Caco-2 (cell line): ENCODE data around the gene OPN1MW3. TPM values are rescaled to one million over a fixed set of nuclear protein-coding genes. Genes with fewer than 3 reads are reported as not detected.

Source experiments
- BruUV-seq: library from RNA; stranded (reverse); fragments of 400-500 nt; replicated peaks from 2 replicates; lab custom pipeline; 2021; lab: Mats Ljungman, UMichigan
- CTCF ChIA-PET: fragments of 300-600 bp; sonication (Branson Sonifier 250); formaldehyde crosslinking; loops from one replicate; lab custom pipeline; 2022; ENCODE audit warnings: antibody characterized with exemption; lab: Charles Lee
- POLR2A ChIA-PET: fragments of 300-600 bp; sonication (Branson Sonifier 250); formaldehyde crosslinking; loops from one replicate; lab custom pipeline; 2022; ENCODE audit warnings: antibody characterized with exemption; lab: Charles Lee
- DNase-seq, 2 experiments: peaks; one replicate each; pipeline versions ENCODE4 v3.0.0 to v3.0.0-alpha.2; 2020 to 2022
- H3K27me3 ChIP-seq: replicated peaks from 2 replicates; pipeline ENCODE4 v1.6.0; 2011; ENCODE audit warnings: low read length; ENCODE audit not compliant: control insufficient read depth, insufficient read depth
- H3K36me3 ChIP-seq: 2 replicates; pipeline ENCODE4 v1.5.1; 2011; ENCODE audit warnings: low read length; ENCODE audit not compliant: control insufficient read depth, insufficient read depth
- H3K4me1 ChIP-seq: fragments of 250-450 bp; sonication (Bioruptor Pico); 2 replicates; pipeline ENCODE4 v1.5.1; 2020; ENCODE audit warnings: mild to moderate bottlenecking
- H3K4me3 ChIP-seq: 2 replicates; pipeline ENCODE4 v1.5.1; 2011; ENCODE audit warnings: low read depth, mild to moderate bottlenecking, control low read depth, low read length
- H3K9me3 ChIP-seq: fragments of 250-450 bp; sonication (Bioruptor Pico); 2 replicates; pipeline ENCODE4 v1.5.1; 2020; ENCODE audit warnings: mild to moderate bottlenecking, moderate library complexity
- H3K27ac Mint-ChIP-seq: one replicate; pipeline ENCODE4 v1.8.0; 2022; ENCODE audit warnings: mixed read lengths; ENCODE audit not compliant: unreplicated experiment
- H3K27me3 Mint-ChIP-seq: one replicate; pipeline ENCODE4 v1.8.0; 2022; ENCODE audit warnings: mixed read lengths; ENCODE audit not compliant: insufficient read depth, unreplicated experiment
- H3K36me3 Mint-ChIP-seq: one replicate; pipeline ENCODE4 v1.8.0; 2022; ENCODE audit warnings: mild to moderate bottlenecking, mixed read lengths; ENCODE audit not compliant: insufficient read depth, unreplicated experiment
- H3K4me1 Mint-ChIP-seq: one replicate; pipeline ENCODE4 v1.8.0; 2022; ENCODE audit warnings: low read depth, mixed read lengths; ENCODE audit not compliant: unreplicated experiment
- H3K4me3 Mint-ChIP-seq: one replicate; pipeline ENCODE4 v1.8.0; 2022; ENCODE audit warnings: mild to moderate bottlenecking, moderate library complexity, mixed read lengths; ENCODE audit not compliant: unreplicated experiment
- H3K9me3 Mint-ChIP-seq: one replicate; pipeline ENCODE4 v1.8.0; 2022; ENCODE audit warnings: mixed read lengths; ENCODE audit not compliant: unreplicated experiment
- CTCF ChIP-seq, 2 experiments: fragments of 200-600 bp in 1 of 2; IDR thresholded peaks; 1 replicate in 1 of 2; 2 replicates in 1 of 2; pipeline versions ENCODE4 v1.5.1 to v1.8.0; 2011 to 2022; ENCODE audit warnings: antibody characterized with exemption in 1 of 2, control low read depth in 1 of 2, inconsistent platforms in 1 of 2, low read depth in 1 of 2, low read length in 1 of 2, mild to moderate bottlenecking in 1 of 2, moderate library complexity in 1 of 2; ENCODE audit not compliant: insufficient read depth in 1 of 2, severe bottlenecking in 1 of 2, unreplicated experiment in 1 of 2
- intact Hi-C: fragments of 100-400 bp; cut with micrococcal nuclease; formaldehyde crosslinking; loops from one replicate; pipeline ENCODE4 v1.10.0; 2022; ENCODE audit not compliant: unreplicated experiment
- total RNA-seq: library from RNA; stranded (reverse); gene quantifications from 2 replicates; pipeline ENCODE4 v1.2.3, GENCODE V29; 2022

OPN1MW3 gene
- total RNA-seq, 1 experiment from 2014 or later: not detected

DNA sequence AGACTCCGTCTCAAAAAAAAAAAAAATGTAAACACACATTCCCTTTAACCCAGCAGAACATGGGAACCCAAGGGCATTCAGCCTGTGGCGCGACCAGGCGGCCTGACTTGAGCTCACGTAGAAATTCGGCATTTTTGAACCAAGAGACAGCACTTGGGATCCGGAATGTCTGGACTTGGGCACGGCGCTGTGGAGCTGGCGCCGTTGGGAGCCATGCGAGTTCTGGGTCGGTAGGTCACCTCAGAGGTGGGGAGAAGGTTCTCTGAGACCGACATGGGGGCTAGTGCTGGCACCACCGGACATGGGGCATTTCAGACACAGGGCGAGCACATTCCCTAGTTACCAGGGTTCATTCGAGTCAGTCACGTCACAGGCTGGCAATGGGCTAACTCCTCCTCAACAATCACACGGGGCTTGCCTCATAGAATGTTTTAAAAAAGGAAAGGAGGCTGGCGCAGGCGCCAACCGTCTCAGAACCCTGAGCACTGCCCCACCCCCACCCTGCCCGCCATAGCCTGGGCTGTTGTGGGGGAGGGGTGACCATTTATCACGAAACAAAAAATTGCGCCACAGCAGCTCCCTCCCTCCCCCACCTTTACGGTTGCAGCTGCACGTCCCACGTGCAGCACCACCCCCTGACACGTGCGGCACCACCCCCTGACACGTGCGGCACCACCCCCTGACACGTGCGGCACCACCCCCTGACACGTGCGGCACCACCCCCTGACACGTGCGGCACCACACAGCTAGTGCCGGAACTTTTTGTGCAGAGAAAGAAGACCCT is 37.6 kb downstream of the OPN1MW3 start, which contains the start of gene TEX28:
TEX28 (minus strand) TSS at position 334 of the 784 bp plus-strand sequence. CDS start 3,007 bp downstream, outside the sequence.
- no peak within 1 kb of the TSS for H3K4me3 ChIP-seq
- intact Hi-C loops: no loop called here
- Mint-ChIP-seq H3K4me1 (no peaks in the 10 kb centered on the region), H3K4me3 (no peak within 1 kb of the TSS), H3K9me3 (no peaks in the 10 kb centered on the region), H3K27me3 (no peaks in the 10 kb centered on the region), H3K27ac (no peak within 1 kb of the TSS), H3K36me3 (no peaks in the 10 kb centered on the region)
- BruUV-seq: no TSS peak
- H3K36me3 ChIP-seq: no peaks in the 10 kb centered on the region
- DNase-seq: no peak
- TF ChIP-seq CTCF (IDR thresholded peaks at IDR 0.05; ENCODE audit: insufficient read depth in 1 of 2, low read depth in 1 of 2, low read length in 1 of 2, severe bottlenecking in 1 of 2, unreplicated experiment in 1 of 2): no peak
- POLR2A ChIA-PET: no interaction called here
- no peaks in the 10 kb centered on the region for H3K9me3 ChIP-seq
- no peaks in the 10 kb centered on the region for H3K27me3 ChIP-seq
- CTCF ChIA-PET: no interaction called here
- no peaks in the 10 kb centered on the region for H3K4me1 ChIP-seq

DNA sequence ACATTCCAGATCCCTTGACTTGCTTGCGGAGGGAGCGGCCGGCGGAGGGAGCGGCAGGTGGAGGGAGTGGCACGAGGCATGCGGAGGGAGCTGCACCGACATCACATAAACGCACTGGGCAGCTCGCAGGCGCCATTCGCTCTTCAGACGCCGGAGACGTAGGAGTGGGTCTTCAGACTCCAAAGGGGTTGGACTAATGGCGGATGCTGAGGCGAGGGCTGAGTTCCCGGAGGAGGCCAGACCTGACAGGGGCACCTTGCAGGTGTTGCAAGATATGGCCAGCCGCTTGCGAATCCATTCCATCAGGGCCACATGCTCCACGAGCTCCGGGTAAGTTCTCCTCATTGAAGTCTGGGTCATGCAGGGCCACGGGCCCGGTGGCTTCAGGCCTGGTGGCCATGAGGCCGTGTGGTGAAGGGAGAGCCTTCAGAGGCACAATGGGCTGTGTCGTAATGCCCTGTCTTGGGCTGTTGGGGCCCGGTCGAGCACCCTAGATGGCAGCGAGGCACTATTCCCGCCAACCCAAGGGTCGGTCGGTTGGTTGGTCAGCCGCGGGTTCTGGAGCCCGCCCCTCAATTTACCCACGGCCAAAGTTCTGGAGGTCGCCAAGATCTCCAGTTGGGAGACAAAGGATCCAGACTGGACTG is 38.4 kb downstream of the OPN1MW3 start, which contains the start of gene TKTL1:
TKTL1 (plus strand) TSS at position 132 of the 647 bp plus-strand sequence; CDS start at position 197, 65 bp downstream.
- no TSS peak for BruUV-seq
- Histone ChIP-seq H3K36me3 (no peaks in the 10 kb centered on the region), H3K4me3 (no peak within 1 kb of the TSS), H3K4me1 (no peaks in the 10 kb centered on the region), H3K9me3 (no peaks in the 10 kb centered on the region), H3K27me3 (no peaks in the 10 kb centered on the region)
- no peaks in the 10 kb centered on the region for H3K4me1 Mint-ChIP-seq
- ChIA-PET CTCF (no interaction called here), POLR2A (no interaction called here)
- H3K27me3 Mint-ChIP-seq: peaks cover 4% of the 10 kb centered on the region
- no peak for DNase-seq
- no peak within 1 kb of the TSS for H3K27ac Mint-ChIP-seq
- no peak for TF ChIP-seq CTCF (IDR thresholded peaks at IDR 0.05; ENCODE audit: insufficient read depth in 1 of 2, low read depth in 1 of 2, low read length in 1 of 2, severe bottlenecking in 1 of 2, unreplicated experiment in 1 of 2)
- no peaks in the 10 kb centered on the region for H3K9me3 Mint-ChIP-seq
- no peak within 1 kb of the TSS for H3K4me3 Mint-ChIP-seq
- intact Hi-C loops: no loop called here
- no peaks in the 10 kb centered on the region for H3K36me3 Mint-ChIP-seq

GRCh38 chrX:154296731-154297130 is 39.3 kb downstream of the OPN1MW3 start:
- ChIA-PET POLR2A (no interaction called here), CTCF (no interaction called here)
- peaks cover 4% of the 10 kb centered on the region for H3K27me3 Mint-ChIP-seq
- BruUV-seq: no TSS peak
- H3K4me3 Mint-ChIP-seq: no peak overlapping the region
- Histone ChIP-seq H3K36me3 (no peaks in the 10 kb centered on the region), H3K27me3 (no peaks in the 10 kb centered on the region), H3K9me3 (no peaks in the 10 kb centered on the region), H3K4me3 (no peak overlapping the region), H3K4me1 (no peaks in the 10 kb centered on the region)
- no peak overlapping the region for H3K27ac Mint-ChIP-seq
- intact Hi-C loops: no loop called here
- no peaks in the 10 kb centered on the region for H3K9me3 Mint-ChIP-seq
- no peaks in the 10 kb centered on the region for H3K36me3 Mint-ChIP-seq
- DNase-seq: no peak
- no peaks in the 10 kb centered on the region for H3K4me1 Mint-ChIP-seq
- TF ChIP-seq CTCF (IDR thresholded peaks at IDR 0.05; ENCODE audit: insufficient read depth in 1 of 2, low read depth in 1 of 2, low read length in 1 of 2, severe bottlenecking in 1 of 2, unreplicated experiment in 1 of 2): no peak
